Endothelial cell of umbilical vein (primary cell): Measurements from ENCODE around the gene HES3. TPM values are rescaled to one million over a fixed set of nuclear protein-coding genes. Genes with fewer than 3 reads are reported as not detected.
A peak's percentile ranks its signal among the peaks of the same experiment; 100 is the strongest.

Experiments used
- BruUV-seq: library from RNA; stranded (reverse); fragments of 400-500 nt; replicated peaks from 2 replicates; lab custom pipeline; 2021; lab: Mats Ljungman, UMichigan
- CTCF ChIA-PET: fragments of 300-600, 350-600 bp; sonication (Branson Sonifier 250); formaldehyde crosslinking; loops from one replicate; lab custom pipeline; 2021; ENCODE audit warnings: antibody characterized with exemption, inconsistent platforms; lab: Charles Lee
- POLR2A ChIA-PET: fragments of 300-600, 350-600 bp; sonication (Branson Sonifier 250); formaldehyde crosslinking; loops from one replicate; lab custom pipeline; 2021; ENCODE audit warnings: antibody characterized with exemption, inconsistent platforms; lab: Charles Lee
- DNase-seq: peaks from one replicate; pipeline ENCODE4 v3.0.0-alpha.2; 2011; ENCODE audit warnings: low read depth, low spot score
- FAIRE-seq: peaks from 2 replicates; lab custom pipeline; 2011; peaks lifted over from hg19 to GRCh38; lab: Jason Lieb, UNC
- H2AFZ ChIP-seq: 2 replicates; pipeline ENCODE4 v1.6.0; 2012; ENCODE audit warnings: low read depth, low read length, control low read depth, inconsistent platforms
- H3K27ac ChIP-seq: 2 replicates; pipeline ENCODE4 v1.5.1; 2011; ENCODE audit warnings: low read depth, mild to moderate bottlenecking, control low read depth, low read length, moderate library complexity; ENCODE audit not compliant: insufficient read depth
- H3K27me3 ChIP-seq, 2 experiments: 2 replicates each; pipeline versions ENCODE4 v1.6.0 to v1.6.1; 2011; ENCODE audit warnings: low read length in 2 of 2, mixed read lengths in 1 of 2; ENCODE audit not compliant: control insufficient read depth in 2 of 2, insufficient read depth in 2 of 2
- H3K36me3 ChIP-seq, 2 experiments: 2 replicates in 1 of 2; 3 replicates in 1 of 2; pipeline ENCODE4 v1.5.1; 2011; ENCODE audit warnings: low read length in 2 of 2, mild to moderate bottlenecking in 1 of 2, moderate library complexity in 1 of 2; ENCODE audit not compliant: control insufficient read depth in 2 of 2, insufficient read depth in 2 of 2; ENCODE audit errors: extremely low read depth in 1 of 2
- H3K4me1 ChIP-seq: 3 replicates; pipeline ENCODE4 v1.5.1; 2011; ENCODE audit warnings: mild to moderate bottlenecking, low read length; ENCODE audit not compliant: control insufficient read depth, insufficient read depth; ENCODE audit errors: extremely low read depth
- H3K4me2 ChIP-seq: 2 replicates; pipeline ENCODE4 v1.6.1; 2011; ENCODE audit warnings: low read length, control low read depth, mixed read lengths; ENCODE audit not compliant: insufficient read depth
- H3K4me3 ChIP-seq, 3 experiments: fragments of 200-600 bp in 1 of 3; sonication (generic), shearing (Covaris generic) in 1 of 3; replicated peaks in 1 of 3; 2 replicates each; pipeline ENCODE4 v1.5.1; 2011 to 2016; ENCODE audit warnings: control low read depth in 3 of 3, low read length in 3 of 3, mild to moderate bottlenecking in 2 of 3, inconsistent platforms in 1 of 3, low read depth in 1 of 3, moderate library complexity in 1 of 3; ENCODE audit not compliant: insufficient read depth in 1 of 3
- H3K79me2 ChIP-seq: 2 replicates; pipeline ENCODE4 v1.6.0; 2012; ENCODE audit warnings: low read length, inconsistent platforms; ENCODE audit not compliant: control insufficient read depth, insufficient read depth
- H3K9ac ChIP-seq: replicated peaks from 2 replicates; pipeline ENCODE3; 2011; ENCODE audit warnings: low read length, control low read depth; ENCODE audit not compliant: insufficient read depth; ENCODE audit errors: extremely low read depth
- H3K9me1 ChIP-seq: replicated peaks from 3 replicates; pipeline ENCODE4 v1.6.0; 2011; ENCODE audit warnings: mild to moderate bottlenecking, low read length; ENCODE audit not compliant: control insufficient read depth, insufficient read depth; ENCODE audit errors: extremely low read depth
- H3K9me3 ChIP-seq: replicated peaks from 2 replicates; pipeline ENCODE4 v1.5.1; 2012; ENCODE audit warnings: low read length, inconsistent platforms; ENCODE audit not compliant: control insufficient read depth, insufficient read depth
- H4K20me1 ChIP-seq: replicated peaks from 2 replicates; pipeline ENCODE3; 2011; ENCODE audit warnings: mild to moderate bottlenecking, low read length; ENCODE audit not compliant: control insufficient read depth, insufficient read depth; ENCODE audit errors: extremely low read depth
- CTCF ChIP-seq, 2 donors: IDR thresholded peaks; 1 replicate in 1 of 2; 2 replicates in 1 of 2; pipeline ENCODE4 v1.5.1; 2011; ENCODE audit warnings: low read length in 2 of 2, mild to moderate bottlenecking in 2 of 2, moderate library complexity in 2 of 2, control low read depth in 1 of 2, inconsistent platforms in 1 of 2, low read depth in 1 of 2; ENCODE audit not compliant: insufficient read depth in 1 of 2; ENCODE audit errors: extremely low read depth in 1 of 2
- EZH2 ChIP-seq: IDR thresholded peaks from 2 replicates; pipeline ENCODE4 v1.6.1; 2012; ENCODE audit warnings: borderline replicate concordance, low read depth, mild to moderate bottlenecking, moderate library complexity, low read length, inconsistent platforms; ENCODE audit not compliant: severe bottlenecking
- FOS ChIP-seq: IDR thresholded peaks from 2 replicates; pipeline ENCODE4 v1.6.1; 2011; ENCODE audit warnings: mild to moderate bottlenecking, low read length, moderate library complexity, borderline replicate concordance; ENCODE audit not compliant: insufficient read depth
- POLR2AphosphoS5 ChIP-seq: IDR thresholded peaks from 2 replicates; pipeline ENCODE4 v1.6.1; 2012; ENCODE audit warnings: low read depth, mild to moderate bottlenecking, control low read depth, low read length, moderate library complexity; ENCODE audit not compliant: insufficient read depth
- dilution Hi-C: fragments of 300-500 bp; cut with MboI; formaldehyde crosslinking; loops from one replicate; pipeline ENCODE4 v1.15.0; 2019; ENCODE audit warnings: low sequenced_read_pairs; ENCODE audit not compliant: extremely low pct_ligation_motif_present
- intact Hi-C: fragments of 100-400 bp; cut with micrococcal nuclease; formaldehyde crosslinking; loops from one replicate; pipeline ENCODE4 v1.10.0; 2022
- polyA plus RNA-seq, 4 experiments: library from polyadenylated mRNA; depleted of rRNA in 3 of 4; stranded (reverse) in 3 of 4; unstranded in 1 of 4; fragments of >200 nt; gene quantifications; 2 replicates each; pipeline versions ENCODE4 v1.2.1 to v1.2.3, GENCODE V29; 2011 to 2012; ENCODE audit warnings: missing spikeins in 1 of 4
- total RNA-seq: library from RNA; stranded (reverse); gene quantifications from 2 replicates; pipeline ENCODE4 v1.2.3, GENCODE V29; 2021

Gene HES3
- total and polyA plus RNA-seq, 2 donors (not counting 3 experiments of a cell fraction or from before 2014, with no cell fraction given): not detected

- Histone ChIP-seq H3K79me2 (no peaks in the 10 kb centered on the region), H3K9ac (peak within 1 kb of the TSS; percentile 51), H2AFZ (peak within 1 kb of the TSS; percentile 99), H3K4me1 (peaks cover 22% of the 10 kb centered on the region), H4K20me1 (no peaks in the 10 kb centered on the region), H3K4me3 (peak within 1 kb of the TSS; percentile 23 to 59 (median 38)), H3K36me3 (no peaks in the 10 kb centered on the region), H3K4me2 (peak within 1 kb of the TSS; percentile 93), H3K9me1 (no peaks in the 10 kb centered on the region), H3K27me3 (peaks cover 6 to 11% of the 10 kb centered on the region in 2 experiments), H3K27ac (peak within 1 kb of the TSS; percentile 43), H3K9me3 (no peaks in the 10 kb centered on the region)
- ChIA-PET POLR2A (no interaction called here), CTCF (interaction anchor here (0.8 to 4.2 kb wide), 18 partner anchors 10 to 216 kb away, joined by 3 to 30 read pairs (median 5); partner anchors contain the start of genes ICMT and NPHP4)
- FAIRE-seq: peak; percentile 31
- BruUV-seq: no TSS peak
- intact Hi-C loops (loop anchor here (1.0 kb wide), 3 partner anchors 29 to 153 kb away; partner anchors contain the start of gene ICMT), dilution Hi-C loops (no loop called here)
- TF ChIP-seq EZH2 (peak; percentile 35), FOS (no peak), POLR2AphosphoS5 (peak; percentile 46)
- peak; percentile 18 for DNase-seq
Measured at GRCh38 chr1:6205849-6206519, 38.0 kb upstream of the HES3 start, which contains the start of gene RNF207. TSS of gene RNF207 (plus strand) at chr1:6206119. CDS start at chr1:6206536, 417 bp downstream.

- BruUV-seq: no TSS peak
- POLR2A ChIA-PET: no interaction called here
- intact Hi-C loops: no loop called here
Measured at GRCh38 chr1:6206520-6206855, 37.5 kb upstream of the HES3 start.

More at GRCh38 chr1:6206520-6206855, 37.5 kb upstream of the HES3 start:
- dilution Hi-C loops: no loop called here
- no peaks in the 10 kb centered on the region for H3K36me3 ChIP-seq
- peak overlapping the region in 2 of 3 experiments; percentile 38 to 59 for H3K4me3 ChIP-seq
- FAIRE-seq (no peak), DNase-seq (no peak)
- H3K9me1 ChIP-seq: no peaks in the 10 kb centered on the region
- H3K27ac ChIP-seq: no peak overlapping the region
- H2AFZ ChIP-seq: peak overlapping the region; percentile 97
- H3K4me1 ChIP-seq: peaks cover 22% of the 10 kb centered on the region
- H3K4me2 ChIP-seq: peak overlapping the region; percentile 76
- CTCF ChIA-PET: interaction anchor here (0.8 to 4.2 kb wide), 16 partner anchors 8 to 216 kb away, joined by 3 to 30 read pairs (median 5); partner anchors contain the start of genes ICMT and NPHP4
- no peaks in the 10 kb centered on the region for H3K9me3 ChIP-seq
- H3K79me2 ChIP-seq: no peaks in the 10 kb centered on the region
- H4K20me1 ChIP-seq: no peaks in the 10 kb centered on the region
- no peak overlapping the region for H3K9ac ChIP-seq
- H3K27me3 ChIP-seq: peaks cover 6 to 11% of the 10 kb centered on the region in 2 experiments
- TF ChIP-seq CTCF (IDR thresholded peaks at IDR 0.05; ENCODE audit: extremely low read depth in 1 of 2, insufficient read depth in 1 of 2, low read depth in 1 of 2, low read length in 2 of 2) (no peak), EZH2 (peak; percentile 0)
